Tibial artery (tissue), 4 donors: ENCODE data around the gene PRDM2.

ENCODE experiments used
- DNase-seq, 2 donors: peaks; one replicate each; pipeline ENCODE4 v3.0.0-alpha.2; 2019
- H3K27ac ChIP-seq, 2 donors: fragments of 200-600 bp; sonication (generic) in 1 of 2; 1 replicate in 1 of 2; 2 replicates in 1 of 2; pipeline ENCODE4 v1.5.1; 2018 to 2019; ENCODE audit warnings: mild to moderate bottlenecking in 1 of 2
- H3K27me3 ChIP-seq, 2 donors: fragments of 200-600 bp; sonication (generic) in 1 of 2; one replicate each; pipeline versions ENCODE4 v1.5.1 to v1.6.0; 2016 to 2019
- H3K36me3 ChIP-seq, 3 donors: fragments of 200-600 bp; sonication (generic) in 2 of 3; one replicate each; pipeline ENCODE4 v1.5.1; 2016 to 2019; ENCODE audit warnings: mild to moderate bottlenecking in 2 of 3
- H3K4me1 ChIP-seq, 4 donors: fragments of 200-600 bp; sonication (generic) in 2 of 4; 1 replicate in 3 of 4; 2 replicates in 1 of 4; pipeline ENCODE4 v1.5.1; 2016 to 2019
- H3K4me3 ChIP-seq, 2 donors: fragments of 200-600 bp; sonication (generic) in 1 of 2; 1 replicate in 1 of 2; 2 replicates in 1 of 2; pipeline ENCODE4 v1.5.1; 2018 to 2019; ENCODE audit warnings: mild to moderate bottlenecking in 2 of 2
- H3K9me3 ChIP-seq, 3 donors: fragments of 200-600 bp; sonication (generic) in 1 of 3; one replicate each; pipeline ENCODE4 v1.5.1; 2016 to 2019
- intact Hi-C: fragments of 100-400 bp; cut with DNase I; formaldehyde crosslinking; loops from one replicate; pipeline ENCODE4 v1.15.0; 2023; ENCODE audit warnings: low total_unique reads
- TF ChIP-seq, protein P1 (sequence below), 2 experiments: fragments of 200-600 bp in 1 of 2; fragments of 450-650 bp in 1 of 2; IDR thresholded peaks; one replicate each; pipeline ENCODE4 v1.5.1; 2017 to 2019; ENCODE audit warnings: antibody characterized with exemption in 2 of 2, mild to moderate bottlenecking in 1 of 2, moderate library complexity in 1 of 2

The PRDM2 gene

DNA sequence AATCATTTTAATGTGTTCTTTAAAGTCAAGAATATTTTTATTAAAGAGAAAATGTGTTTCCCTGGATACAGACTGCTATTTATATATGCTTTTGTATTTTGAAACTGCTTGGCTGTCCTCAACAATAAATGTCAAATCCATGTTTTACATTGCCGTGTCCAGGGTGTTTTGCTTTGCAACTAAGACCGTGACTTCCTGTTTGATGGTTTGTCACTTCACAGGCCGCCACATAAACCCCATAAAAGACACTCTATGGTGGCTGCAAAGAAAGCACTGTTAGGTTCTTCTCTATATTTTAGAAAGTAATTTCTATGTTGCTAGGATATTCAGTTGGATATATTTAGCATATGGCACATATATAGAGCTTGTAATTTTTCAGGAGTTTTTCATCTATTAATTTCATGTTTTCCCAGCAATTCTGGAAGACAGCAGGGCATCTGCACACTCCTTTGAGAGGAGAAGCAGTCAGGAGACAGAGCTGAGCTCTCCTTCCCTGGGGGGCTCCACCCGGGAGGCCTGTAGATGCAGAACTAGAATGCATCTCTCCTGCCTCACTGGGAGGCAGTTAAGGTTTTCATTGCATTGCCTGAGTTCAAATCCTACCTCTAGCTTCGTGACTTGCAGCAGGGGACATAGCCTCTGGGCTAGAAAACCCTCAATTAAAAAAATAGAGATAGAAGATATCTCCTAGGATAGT lies 33.1 kb downstream of the PRDM2 start:
- H3K36me3 ChIP-seq = peaks cover 0 to 5% (median 0%) of the 10 kb centered on the region in 3 donors
- TF ChIP-seq, protein P1, sequence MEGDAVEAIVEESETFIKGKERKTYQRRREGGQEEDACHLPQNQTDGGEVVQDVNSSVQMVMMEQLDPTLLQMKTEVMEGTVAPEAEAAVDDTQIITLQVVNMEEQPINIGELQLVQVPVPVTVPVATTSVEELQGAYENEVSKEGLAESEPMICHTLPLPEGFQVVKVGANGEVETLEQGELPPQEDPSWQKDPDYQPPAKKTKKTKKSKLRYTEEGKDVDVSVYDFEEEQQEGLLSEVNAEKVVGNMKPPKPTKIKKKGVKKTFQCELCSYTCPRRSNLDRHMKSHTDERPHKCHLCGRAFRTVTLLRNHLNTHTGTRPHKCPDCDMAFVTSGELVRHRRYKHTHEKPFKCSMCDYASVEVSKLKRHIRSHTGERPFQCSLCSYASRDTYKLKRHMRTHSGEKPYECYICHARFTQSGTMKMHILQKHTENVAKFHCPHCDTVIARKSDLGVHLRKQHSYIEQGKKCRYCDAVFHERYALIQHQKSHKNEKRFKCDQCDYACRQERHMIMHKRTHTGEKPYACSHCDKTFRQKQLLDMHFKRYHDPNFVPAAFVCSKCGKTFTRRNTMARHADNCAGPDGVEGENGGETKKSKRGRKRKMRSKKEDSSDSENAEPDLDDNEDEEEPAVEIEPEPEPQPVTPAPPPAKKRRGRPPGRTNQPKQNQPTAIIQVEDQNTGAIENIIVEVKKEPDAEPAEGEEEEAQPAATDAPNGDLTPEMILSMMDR (IDR thresholded peaks at IDR 0.05) = no peak
- no peaks in the 10 kb centered on the region for H3K27me3 ChIP-seq
- H3K9me3 ChIP-seq = no peaks in the 10 kb centered on the region
- peaks cover 0 to 13% (median 5%) of the 10 kb centered on the region in 4 donors for H3K4me1 ChIP-seq
- H3K4me3 ChIP-seq = no peak overlapping the region
- intact Hi-C loops = no loop called here
- DNase-seq = no peak
- H3K27ac ChIP-seq = no peak overlapping the region

DNA sequence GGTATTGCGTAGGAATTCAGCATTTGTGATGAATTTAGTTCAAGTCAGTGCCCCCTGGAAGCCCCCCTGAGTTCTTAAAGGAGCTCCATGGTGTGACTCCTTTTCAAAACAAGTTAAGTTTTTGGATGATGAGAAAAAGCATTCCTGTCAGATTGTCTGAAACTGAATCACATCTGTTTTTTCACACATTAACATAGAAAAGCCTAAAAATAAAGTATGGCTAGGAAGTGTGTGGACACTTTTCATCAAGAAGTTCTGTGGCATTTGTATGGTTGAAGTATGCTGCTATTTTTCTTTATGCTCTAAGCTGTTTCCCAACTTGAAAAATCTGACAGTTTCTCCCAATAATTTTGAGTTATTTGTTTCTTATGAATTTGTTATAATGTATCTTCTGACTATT lies 33.7 kb downstream of the PRDM2 start:
- no peak for DNase-seq
- Histone ChIP-seq H3K4me1 (peaks cover 0 to 13% (median 5%) of the 10 kb centered on the region in 4 donors), H3K36me3 (peaks cover 0 to 5% (median 0%) of the 10 kb centered on the region in 3 donors), H3K4me3 (no peak overlapping the region), H3K9me3 (no peaks in the 10 kb centered on the region), H3K27me3 (no peaks in the 10 kb centered on the region), H3K27ac (no peak overlapping the region)
- intact Hi-C loops = no loop called here
- TF ChIP-seq, protein P1 (IDR thresholded peaks at IDR 0.05) = no peak

DNA sequence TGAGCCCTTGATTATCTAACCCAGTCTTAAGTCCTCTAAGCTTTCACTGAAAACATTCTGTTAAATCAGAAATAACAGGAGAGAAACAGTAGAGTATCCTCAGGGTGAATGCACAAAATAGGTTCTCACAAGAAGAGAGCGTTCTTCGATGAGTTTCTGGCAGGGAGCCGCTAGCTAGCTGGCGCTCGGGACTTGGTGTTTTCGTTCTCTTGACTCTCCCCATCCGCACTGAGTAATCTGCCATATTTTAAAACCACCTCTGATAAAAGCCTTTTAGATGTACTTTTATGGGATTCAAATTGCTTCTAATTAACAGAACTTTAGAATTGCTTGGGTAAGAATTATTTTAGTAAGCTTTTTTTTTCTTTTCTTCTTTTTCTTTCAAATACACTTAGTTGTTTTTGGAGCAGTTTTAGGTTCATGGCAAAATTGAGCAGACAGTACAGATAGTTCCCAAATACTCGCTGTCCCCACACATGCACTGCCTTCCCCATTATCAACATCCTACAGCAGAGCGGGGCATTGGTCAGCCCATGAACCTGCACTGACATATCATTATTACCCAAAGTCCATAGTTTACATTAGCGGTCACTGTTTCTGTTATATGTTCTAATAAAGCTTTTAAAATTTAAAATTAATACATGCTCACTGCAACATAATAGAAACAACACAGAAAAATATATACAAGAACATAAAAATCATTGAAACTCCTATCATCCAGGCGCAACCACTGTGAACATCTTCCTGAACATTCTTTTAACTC lies 35.4 kb downstream of the PRDM2 start:
- H3K36me3 ChIP-seq = peaks cover 0 to 5% (median 0%) of the 10 kb centered on the region in 3 donors
- intact Hi-C loops = no loop called here
- no peaks in the 10 kb centered on the region for H3K9me3 ChIP-seq
- TF ChIP-seq, protein P1 (IDR thresholded peaks at IDR 0.05) = no peak
- DNase-seq = no peak
- peaks cover 0 to 13% (median 5%) of the 10 kb centered on the region in 4 donors for H3K4me1 ChIP-seq
- no peak overlapping the region for H3K4me3 ChIP-seq
- H3K27me3 ChIP-seq = no peaks in the 10 kb centered on the region
- no peak overlapping the region for H3K27ac ChIP-seq

DNA sequence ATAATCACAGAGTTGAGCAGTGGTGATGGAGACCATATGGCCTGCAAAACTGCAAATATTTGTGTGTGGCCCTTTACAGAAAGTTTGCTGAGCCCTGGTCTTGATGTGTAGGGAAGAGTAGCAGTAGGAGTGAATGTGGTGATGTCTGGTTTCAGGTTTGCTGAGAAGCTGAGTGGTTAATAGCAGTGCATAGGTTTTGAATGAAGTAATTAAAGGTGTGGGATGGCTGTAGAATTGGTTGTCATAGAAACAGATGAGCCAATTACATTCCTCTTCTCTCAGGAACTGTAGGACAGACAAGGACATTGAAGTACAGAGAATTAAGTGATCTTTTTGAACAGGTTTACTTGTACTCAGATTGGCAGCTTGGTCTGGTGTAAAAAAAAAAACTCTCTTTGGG lies 37.4 kb downstream of the PRDM2 start:
- Histone ChIP-seq H3K4me3 (no peak overlapping the region), H3K27ac (no peak overlapping the region), H3K36me3 (peaks cover 0 to 11% (median 0%) of the 10 kb centered on the region in 3 donors), H3K4me1 (peaks cover 0 to 13% (median 5%) of the 10 kb centered on the region in 4 donors), H3K9me3 (no peaks in the 10 kb centered on the region), H3K27me3 (no peaks in the 10 kb centered on the region)
- TF ChIP-seq, protein P1 (IDR thresholded peaks at IDR 0.05) = no peak
- no peak for DNase-seq
- intact Hi-C loops = no loop called here

GRCh38 chr1:13746342-13746741 lies 46.4 kb downstream of the PRDM2 start:
- TF ChIP-seq, protein P1 (IDR thresholded peaks at IDR 0.05) = no peak
- H3K9me3 ChIP-seq = no peaks in the 10 kb centered on the region
- no peak overlapping the region for H3K4me3 ChIP-seq
- no peak for DNase-seq
- H3K27ac ChIP-seq = no peak overlapping the region
- intact Hi-C loops = no loop called here
- H3K4me1 ChIP-seq = peaks cover 0 to 18% (median 8%) of the 10 kb centered on the region in 4 donors
- peaks cover 0 to 8% (median 0%) of the 10 kb centered on the region in 3 donors for H3K36me3 ChIP-seq
- no peaks in the 10 kb centered on the region for H3K27me3 ChIP-seq
